Mesenchymal stem cell (in vitro differentiated cells and primary cell): ENCODE measurements around the gene CSNK1D. TPM values are rescaled to one million over a fixed set of nuclear protein-coding genes. Genes with fewer than 3 reads are reported as not detected.

Experiments used
- DNase-seq: peaks from one replicate; pipeline ENCODE4 v3.0.0-alpha.2; 2013
- H2AFZ ChIP-seq: one replicate; pipeline ENCODE4 v1.6.1; 2013; ENCODE audit warnings: low read depth, mild to moderate bottlenecking, control low read depth, inconsistent platforms, low read length, moderate library complexity
- H2AK5ac ChIP-seq: 2 replicates; pipeline ENCODE4 v1.6.1; 2013; ENCODE audit warnings: low read length, moderate library complexity, mild to moderate bottlenecking, inconsistent platforms; ENCODE audit not compliant: severe bottlenecking
- H2BK120ac ChIP-seq: one replicate; pipeline ENCODE4 v1.6.1; 2013; ENCODE audit warnings: low read depth, mild to moderate bottlenecking, inconsistent platforms, low read length, moderate library complexity
- H2BK12ac ChIP-seq, 2 experiments: one replicate each; pipeline ENCODE4 v1.6.1; 2013; ENCODE audit warnings: inconsistent platforms in 2 of 2, low read length in 2 of 2, mild to moderate bottlenecking in 2 of 2, moderate library complexity in 2 of 2, control low read depth in 1 of 2
- H2BK15ac ChIP-seq: one replicate; pipeline ENCODE4 v1.6.1; 2013; ENCODE audit warnings: mild to moderate bottlenecking, low read depth, inconsistent platforms; ENCODE audit not compliant: poor library complexity, severe bottlenecking
- H2BK5ac ChIP-seq: 2 replicates; pipeline ENCODE4 v1.6.1; 2013; ENCODE audit warnings: low read depth, mild to moderate bottlenecking, low read length, control low read depth, inconsistent platforms; ENCODE audit not compliant: poor library complexity, severe bottlenecking
- H3K14ac ChIP-seq, 2 experiments: one replicate each; pipeline ENCODE4 v1.6.1; 2013; ENCODE audit warnings: inconsistent platforms in 2 of 2, low read length in 2 of 2, control low read depth in 1 of 2, mild to moderate bottlenecking in 1 of 2, moderate library complexity in 1 of 2
- H3K18ac ChIP-seq, 2 experiments: one replicate each; pipeline ENCODE4 v1.6.1; 2013; ENCODE audit warnings: inconsistent platforms in 2 of 2, low read length in 2 of 2, control low read depth in 1 of 2, low read depth in 1 of 2, mild to moderate bottlenecking in 1 of 2
- H3K23ac ChIP-seq, 2 experiments: one replicate each; pipeline ENCODE4 v1.6.1; 2013; ENCODE audit warnings: inconsistent platforms in 2 of 2, low read length in 2 of 2, mild to moderate bottlenecking in 2 of 2, moderate library complexity in 2 of 2, control low read depth in 1 of 2
- H3K27ac ChIP-seq: 2 replicates; pipeline ENCODE4 v1.5.1; 2013; ENCODE audit warnings: mild to moderate bottlenecking, moderate library complexity, low read length, control low read depth, inconsistent platforms; ENCODE audit not compliant: poor library complexity, severe bottlenecking
- H3K27me3 ChIP-seq, 2 experiments: 2 replicates each; pipeline versions ENCODE4 v1.6.1 to v1.7.0; 2013; ENCODE audit warnings: low read length in 2 of 2, mild to moderate bottlenecking in 2 of 2, moderate library complexity in 2 of 2, control low read depth in 1 of 2, inconsistent platforms in 1 of 2; ENCODE audit not compliant: control insufficient read depth in 1 of 2, insufficient read depth in 1 of 2
- H3K36me3 ChIP-seq, 2 experiments: 2 replicates each; pipeline versions ENCODE4 v1.6.1 to v1.7.0; 2013; ENCODE audit warnings: low read length in 2 of 2, control low read depth in 1 of 2, inconsistent platforms in 1 of 2, low read depth in 1 of 2, mild to moderate bottlenecking in 1 of 2; ENCODE audit not compliant: insufficient read depth in 2 of 2, control insufficient read depth in 1 of 2
- H3K4ac ChIP-seq, 2 experiments: one replicate each; pipeline ENCODE4 v1.6.1; 2013; ENCODE audit warnings: inconsistent platforms in 2 of 2, low read length in 2 of 2, mild to moderate bottlenecking in 2 of 2, moderate library complexity in 2 of 2, control low read depth in 1 of 2, low read depth in 1 of 2
- H3K4me1 ChIP-seq: 2 replicates; pipeline ENCODE4 v1.6.1; 2013; ENCODE audit warnings: low read depth, low read length, control low read depth; ENCODE audit not compliant: control insufficient read depth, insufficient read depth
- H3K4me2 ChIP-seq: 2 replicates; pipeline ENCODE4 v1.6.1; 2013; ENCODE audit warnings: low read length, mild to moderate bottlenecking, inconsistent platforms; ENCODE audit not compliant: poor library complexity, severe bottlenecking
- H3K4me3 ChIP-seq, 2 experiments: 2 replicates each; pipeline versions ENCODE4 v1.5.1 to v1.7.0; 2013; ENCODE audit warnings: low read length in 2 of 2, mild to moderate bottlenecking in 2 of 2, control low read depth in 1 of 2, low read depth in 1 of 2; ENCODE audit not compliant: insufficient read depth in 1 of 2
- H3K79me1 ChIP-seq: replicated peaks from 2 replicates; pipeline ENCODE4 v1.6.1; 2013; ENCODE audit warnings: mild to moderate bottlenecking, control low read depth, low read length, inconsistent platforms; ENCODE audit not compliant: poor library complexity, severe bottlenecking
- H3K9ac ChIP-seq: 2 replicates; pipeline ENCODE4 v1.7.0; 2013; ENCODE audit warnings: mild to moderate bottlenecking, low read length, moderate library complexity
- H3K9me3 ChIP-seq: 2 replicates; pipeline ENCODE4 v1.7.0; 2013; ENCODE audit warnings: mild to moderate bottlenecking, low read length; ENCODE audit not compliant: control insufficient read depth
- H4K8ac ChIP-seq: one replicate; pipeline ENCODE4 v1.6.1; 2013; ENCODE audit warnings: inconsistent platforms, mild to moderate bottlenecking, low read length, moderate library complexity
- H4K91ac ChIP-seq: one replicate; pipeline ENCODE4 v1.6.1; 2013; ENCODE audit warnings: mild to moderate bottlenecking, low read length, inconsistent platforms
- WGBS: methylation state at CpG from one replicate; pipeline ENCODE4 v1.1.7; 2013; ENCODE audit warnings: mixed read lengths; 5-methylcytosine and 5-hydroxymethylcytosine counted together
- polyA plus RNA-seq, 2 experiments: library from polyadenylated mRNA; stranded (reverse); fragments of 200-250 nt; gene quantifications; one replicate each; pipeline ENCODE4 v1.2.3, GENCODE V29; 2013

CSNK1D gene
- 100 TPM for polyA plus RNA-seq (2013, experiment 1 of 2)
- 98.8 TPM for polyA plus RNA-seq (2013, experiment 2 of 2)

GRCh38 chr17:82273327-82274133 is at the start of gene CSNK1D:
CSNK1D (minus strand) TSS chr17:82273700; CDS start chr17:82273381, 319 bp downstream.
- H2AK5ac ChIP-seq, result no peak within 1 kb of the TSS
- H3K4me1 ChIP-seq, result peaks cover 32% of the 10 kb centered on the region
- peak within 1 kb of the TSS; percentile 88 to 98 for H3K4ac ChIP-seq
- H3K79me1 ChIP-seq, result peaks cover 8% of the 10 kb centered on the region
- no peak within 1 kb of the TSS for H3K23ac ChIP-seq
- peak within 1 kb of the TSS; percentile 92 for H4K8ac ChIP-seq
- H3K36me3 ChIP-seq, result peaks cover 31 to 35% of the 10 kb centered on the region in 2 experiments
- 4% methylated on average over 80 of the region's 80 CpGs for WGBS
- peak within 1 kb of the TSS; percentile 74 to 91 for H3K14ac ChIP-seq
- peak within 1 kb of the TSS; percentile 78 for H4K91ac ChIP-seq
- peak within 1 kb of the TSS; percentile 97 for H2BK15ac ChIP-seq
- no peaks in the 10 kb centered on the region for H3K9me3 ChIP-seq
- no peaks in the 10 kb centered on the region for H3K27me3 ChIP-seq
- peak within 1 kb of the TSS; percentile 92 for H2AFZ ChIP-seq
- peak within 1 kb of the TSS; percentile 77 for H3K4me2 ChIP-seq
- peak within 1 kb of the TSS; percentile 79 to 91 for H3K18ac ChIP-seq
- H3K9ac ChIP-seq, result peak within 1 kb of the TSS; percentile 89
- H3K4me3 ChIP-seq, result peak within 1 kb of the TSS; percentile 88 to 94
- peak within 1 kb of the TSS; percentile 96 for H2BK120ac ChIP-seq
- peak within 1 kb of the TSS; percentile 31 for H3K27ac ChIP-seq
- peak; percentile 90 for DNase-seq
- peak within 1 kb of the TSS in 1 of 2 experiments; percentile 69 for H2BK12ac ChIP-seq
- H2BK5ac ChIP-seq, result peak within 1 kb of the TSS; percentile 100

- no peak overlapping the region for H2BK5ac ChIP-seq
- no peak overlapping the region for H2AK5ac ChIP-seq
- H2BK120ac ChIP-seq, result no peak overlapping the region
- H3K4me2 ChIP-seq, result no peak overlapping the region
- no peak overlapping the region for H3K18ac ChIP-seq
- H3K9me3 ChIP-seq, result no peaks in the 10 kb centered on the region
- no peak overlapping the region for H3K9ac ChIP-seq
- peaks cover 0 to 5% of the 10 kb centered on the region in 2 experiments for H3K27me3 ChIP-seq
- H4K91ac ChIP-seq, result no peak overlapping the region
- peaks cover 9% of the 10 kb centered on the region for H3K4me1 ChIP-seq
- H4K8ac ChIP-seq, result no peak overlapping the region
- H2BK15ac ChIP-seq, result no peak overlapping the region
- no peak overlapping the region for H2AFZ ChIP-seq
- DNase-seq, result no peak
- no peak overlapping the region for H3K4ac ChIP-seq
- H3K27ac ChIP-seq, result no peak overlapping the region
- no peaks in the 10 kb centered on the region for H3K79me1 ChIP-seq
- H3K23ac ChIP-seq, result no peak overlapping the region
- H2BK12ac ChIP-seq, result no peak overlapping the region
- no peak overlapping the region for H3K14ac ChIP-seq
- 87% methylated on average over 27 of the region's 28 CpGs for WGBS
- no peak overlapping the region for H3K4me3 ChIP-seq
- H3K36me3 ChIP-seq, result peaks cover 0 to 27% of the 10 kb centered on the region in 2 experiments
These were observed 49.3 kb upstream of the CSNK1D start for GRCh38 chr17:82322526-82323453.

- Histone ChIP-seq H3K9ac (no peak overlapping the region), H3K18ac (no peak overlapping the region), H4K91ac (no peak overlapping the region), H2AFZ (no peak overlapping the region), H3K27me3 (peaks cover 1 to 5% of the 10 kb centered on the region in 2 experiments), H2BK5ac (no peak overlapping the region), H3K36me3 (peaks cover 0 to 27% of the 10 kb centered on the region in 2 experiments), H3K4me2 (no peak overlapping the region), H3K9me3 (no peaks in the 10 kb centered on the region), H2BK12ac (no peak overlapping the region), H3K4ac (no peak overlapping the region), H2BK120ac (no peak overlapping the region), H2BK15ac (no peak overlapping the region), H2AK5ac (no peak overlapping the region), H3K23ac (no peak overlapping the region), H3K14ac (no peak overlapping the region), H3K4me3 (no peak overlapping the region), H3K27ac (no peak overlapping the region), H3K79me1 (no peaks in the 10 kb centered on the region), H3K4me1 (peaks cover 6% of the 10 kb centered on the region), H4K8ac (no peak overlapping the region)
- DNase-seq, result no peak
- 86% methylated on average over 15 of the region's 21 CpGs for WGBS
These were observed 48.5 kb upstream of the CSNK1D start for GRCh38 chr17:82321947-82322466.
